Caco-2 (cell line): ENCODE measurements around the gene LRRFIP1. TPM values are rescaled to one million over a fixed set of nuclear protein-coding genes. Genes with fewer than 3 reads are reported as not detected.

Source experiments
- BruUV-seq: library from RNA; stranded (reverse); fragments of 400-500 nt; replicated peaks from 2 replicates; lab custom pipeline; 2021; lab: Mats Ljungman, UMichigan
- CTCF ChIA-PET: fragments of 300-600 bp; sonication (Branson Sonifier 250); formaldehyde crosslinking; loops from one replicate; lab custom pipeline; 2022; ENCODE audit warnings: antibody characterized with exemption; lab: Charles Lee
- POLR2A ChIA-PET: fragments of 300-600 bp; sonication (Branson Sonifier 250); formaldehyde crosslinking; loops from one replicate; lab custom pipeline; 2022; ENCODE audit warnings: antibody characterized with exemption; lab: Charles Lee
- DNase-seq, 2 experiments: peaks; one replicate each; pipeline versions ENCODE4 v3.0.0 to v3.0.0-alpha.2; 2020 to 2022
- H3K27me3 ChIP-seq: replicated peaks from 2 replicates; pipeline ENCODE4 v1.6.0; 2011; ENCODE audit warnings: low read length; ENCODE audit not compliant: control insufficient read depth, insufficient read depth
- H3K36me3 ChIP-seq: 2 replicates; pipeline ENCODE4 v1.5.1; 2011; ENCODE audit warnings: low read length; ENCODE audit not compliant: control insufficient read depth, insufficient read depth
- H3K4me1 ChIP-seq: fragments of 250-450 bp; sonication (Bioruptor Pico); 2 replicates; pipeline ENCODE4 v1.5.1; 2020; ENCODE audit warnings: mild to moderate bottlenecking
- H3K4me3 ChIP-seq: 2 replicates; pipeline ENCODE4 v1.5.1; 2011; ENCODE audit warnings: low read depth, mild to moderate bottlenecking, control low read depth, low read length
- H3K9me3 ChIP-seq: fragments of 250-450 bp; sonication (Bioruptor Pico); 2 replicates; pipeline ENCODE4 v1.5.1; 2020; ENCODE audit warnings: mild to moderate bottlenecking, moderate library complexity
- H3K27ac Mint-ChIP-seq: one replicate; pipeline ENCODE4 v1.8.0; 2022; ENCODE audit warnings: mixed read lengths; ENCODE audit not compliant: unreplicated experiment
- H3K27me3 Mint-ChIP-seq: one replicate; pipeline ENCODE4 v1.8.0; 2022; ENCODE audit warnings: mixed read lengths; ENCODE audit not compliant: insufficient read depth, unreplicated experiment
- H3K36me3 Mint-ChIP-seq: one replicate; pipeline ENCODE4 v1.8.0; 2022; ENCODE audit warnings: mild to moderate bottlenecking, mixed read lengths; ENCODE audit not compliant: insufficient read depth, unreplicated experiment
- H3K4me1 Mint-ChIP-seq: one replicate; pipeline ENCODE4 v1.8.0; 2022; ENCODE audit warnings: low read depth, mixed read lengths; ENCODE audit not compliant: unreplicated experiment
- H3K4me3 Mint-ChIP-seq: one replicate; pipeline ENCODE4 v1.8.0; 2022; ENCODE audit warnings: mild to moderate bottlenecking, moderate library complexity, mixed read lengths; ENCODE audit not compliant: unreplicated experiment
- H3K9me3 Mint-ChIP-seq: one replicate; pipeline ENCODE4 v1.8.0; 2022; ENCODE audit warnings: mixed read lengths; ENCODE audit not compliant: unreplicated experiment
- intact Hi-C: fragments of 100-400 bp; cut with micrococcal nuclease; formaldehyde crosslinking; loops from one replicate; pipeline ENCODE4 v1.10.0; 2022; ENCODE audit not compliant: unreplicated experiment
- total RNA-seq: library from RNA; stranded (reverse); gene quantifications from 2 replicates; pipeline ENCODE4 v1.2.3, GENCODE V29; 2022
- TF ChIP-seq, protein P1 (sequence below), 2 experiments: fragments of 200-600 bp in 1 of 2; IDR thresholded peaks; 1 replicate in 1 of 2; 2 replicates in 1 of 2; pipeline versions ENCODE4 v1.5.1 to v1.8.0; 2011 to 2022; ENCODE audit warnings: antibody characterized with exemption in 1 of 2, control low read depth in 1 of 2, inconsistent platforms in 1 of 2, low read depth in 1 of 2, low read length in 1 of 2, mild to moderate bottlenecking in 1 of 2, moderate library complexity in 1 of 2; ENCODE audit not compliant: insufficient read depth in 1 of 2, severe bottlenecking in 1 of 2, unreplicated experiment in 1 of 2

LRRFIP1 gene
- total RNA-seq, 1 experiment from 2014 or later = 37.1 TPM

DNA sequence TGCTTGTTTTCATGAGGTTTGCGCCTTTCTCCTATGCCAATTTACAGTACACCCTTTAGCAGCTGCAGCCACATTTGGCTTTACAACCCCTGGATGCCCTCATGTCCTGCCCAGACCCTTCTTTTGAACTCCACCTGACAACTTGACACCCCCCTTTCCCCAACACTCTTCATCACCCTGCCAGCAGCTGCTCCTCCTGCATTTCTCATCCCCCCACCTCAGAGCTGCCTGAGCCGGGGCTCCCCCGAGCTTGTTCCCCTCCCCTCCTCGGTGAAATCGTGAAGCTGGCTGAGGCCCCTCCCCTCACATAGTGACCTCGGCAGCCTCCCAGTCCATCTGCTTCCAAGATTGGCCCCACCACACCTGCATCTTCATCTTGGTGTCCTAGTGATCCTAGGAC is 40.5 kb downstream of the LRRFIP1 start:
- H3K9me3 ChIP-seq = no peaks in the 10 kb centered on the region
- Mint-ChIP-seq H3K27ac (no peak overlapping the region), H3K27me3 (no peaks in the 10 kb centered on the region), H3K9me3 (no peaks in the 10 kb centered on the region), H3K36me3 (no peaks in the 10 kb centered on the region), H3K4me1 (no peaks in the 10 kb centered on the region), H3K4me3 (no peak overlapping the region)
- no TSS peak for BruUV-seq
- no peak overlapping the region for H3K4me3 ChIP-seq
- POLR2A ChIA-PET = no interaction called here
- TF ChIP-seq, protein P1, sequence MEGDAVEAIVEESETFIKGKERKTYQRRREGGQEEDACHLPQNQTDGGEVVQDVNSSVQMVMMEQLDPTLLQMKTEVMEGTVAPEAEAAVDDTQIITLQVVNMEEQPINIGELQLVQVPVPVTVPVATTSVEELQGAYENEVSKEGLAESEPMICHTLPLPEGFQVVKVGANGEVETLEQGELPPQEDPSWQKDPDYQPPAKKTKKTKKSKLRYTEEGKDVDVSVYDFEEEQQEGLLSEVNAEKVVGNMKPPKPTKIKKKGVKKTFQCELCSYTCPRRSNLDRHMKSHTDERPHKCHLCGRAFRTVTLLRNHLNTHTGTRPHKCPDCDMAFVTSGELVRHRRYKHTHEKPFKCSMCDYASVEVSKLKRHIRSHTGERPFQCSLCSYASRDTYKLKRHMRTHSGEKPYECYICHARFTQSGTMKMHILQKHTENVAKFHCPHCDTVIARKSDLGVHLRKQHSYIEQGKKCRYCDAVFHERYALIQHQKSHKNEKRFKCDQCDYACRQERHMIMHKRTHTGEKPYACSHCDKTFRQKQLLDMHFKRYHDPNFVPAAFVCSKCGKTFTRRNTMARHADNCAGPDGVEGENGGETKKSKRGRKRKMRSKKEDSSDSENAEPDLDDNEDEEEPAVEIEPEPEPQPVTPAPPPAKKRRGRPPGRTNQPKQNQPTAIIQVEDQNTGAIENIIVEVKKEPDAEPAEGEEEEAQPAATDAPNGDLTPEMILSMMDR (IDR thresholded peaks at IDR 0.05; ENCODE audit: insufficient read depth in 1 of 2, low read depth in 1 of 2, low read length in 1 of 2, severe bottlenecking in 1 of 2, unreplicated experiment in 1 of 2) = no peak
- H3K4me1 ChIP-seq = no peaks in the 10 kb centered on the region
- no peaks in the 10 kb centered on the region for H3K27me3 ChIP-seq
- H3K36me3 ChIP-seq = no peaks in the 10 kb centered on the region
- intact Hi-C loops = no loop called here
- DNase-seq = no peak
- CTCF ChIA-PET = no interaction called here

DNA sequence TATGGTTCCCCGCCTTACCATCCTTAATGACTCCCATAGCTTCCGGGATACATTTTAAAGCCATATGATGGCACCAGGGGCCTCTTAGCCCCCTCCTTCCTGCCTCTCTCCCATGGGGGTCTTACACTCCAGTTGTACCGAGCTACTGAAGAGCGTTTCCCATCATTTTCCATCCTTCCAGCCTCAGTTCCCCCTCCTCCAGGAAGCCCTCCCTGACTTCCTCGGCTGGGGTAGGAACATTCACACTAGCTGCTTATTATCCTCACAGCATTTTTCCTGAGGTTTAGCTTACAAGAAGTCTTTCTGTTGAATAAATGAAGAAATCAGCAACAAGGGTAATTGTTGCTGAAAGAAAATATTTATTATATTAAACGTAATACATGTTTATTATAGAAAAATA is 41.1 kb downstream of the LRRFIP1 start:
- Histone ChIP-seq H3K4me1 (no peaks in the 10 kb centered on the region), H3K36me3 (no peaks in the 10 kb centered on the region), H3K9me3 (no peaks in the 10 kb centered on the region), H3K27me3 (no peaks in the 10 kb centered on the region), H3K4me3 (no peak overlapping the region)
- Mint-ChIP-seq H3K36me3 (no peaks in the 10 kb centered on the region), H3K4me1 (no peaks in the 10 kb centered on the region), H3K27ac (no peak overlapping the region), H3K27me3 (no peaks in the 10 kb centered on the region), H3K9me3 (no peaks in the 10 kb centered on the region), H3K4me3 (no peak overlapping the region)
- no TSS peak for BruUV-seq
- DNase-seq = no peak
- TF ChIP-seq, protein P1 (IDR thresholded peaks at IDR 0.05; ENCODE audit: insufficient read depth in 1 of 2, low read depth in 1 of 2, low read length in 1 of 2, severe bottlenecking in 1 of 2, unreplicated experiment in 1 of 2) = no peak
- CTCF ChIA-PET = no interaction called here
- POLR2A ChIA-PET = no interaction called here
- intact Hi-C loops = no loop called here

DNA sequence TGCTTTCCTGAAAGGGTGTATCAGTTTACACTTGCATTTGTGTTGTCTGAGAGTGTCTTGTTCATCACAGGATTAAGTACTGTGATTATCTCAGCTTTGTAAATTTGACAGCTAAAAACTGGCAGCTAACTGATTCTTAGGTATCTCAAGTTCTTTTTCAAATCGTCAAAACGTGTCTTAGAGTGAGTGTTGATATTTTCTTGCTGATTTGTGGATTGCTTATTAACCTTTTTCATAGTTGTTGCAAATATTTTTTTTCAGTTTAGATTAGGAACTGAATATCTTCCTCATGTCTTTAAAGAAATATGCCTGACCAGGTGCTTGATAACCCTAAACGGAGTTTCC is 41.9 kb downstream of the LRRFIP1 start:
- no peak for DNase-seq
- no peaks in the 10 kb centered on the region for H3K9me3 Mint-ChIP-seq
- H3K27ac Mint-ChIP-seq = no peak overlapping the region
- CTCF ChIA-PET = interaction anchor here (0.8 kb wide), 1 partner anchor 16 kb away, joined by 4 read pairs; no protein-coding TSS in a partner anchor
- TF ChIP-seq, protein P1 (IDR thresholded peaks at IDR 0.05; ENCODE audit: insufficient read depth in 1 of 2, low read depth in 1 of 2, low read length in 1 of 2, severe bottlenecking in 1 of 2, unreplicated experiment in 1 of 2) = no peak
- H3K27me3 Mint-ChIP-seq = no peaks in the 10 kb centered on the region
- intact Hi-C loops = no loop called here
- Histone ChIP-seq H3K4me3 (no peak overlapping the region), H3K9me3 (no peaks in the 10 kb centered on the region), H3K36me3 (no peaks in the 10 kb centered on the region), H3K27me3 (no peaks in the 10 kb centered on the region), H3K4me1 (no peaks in the 10 kb centered on the region)
- H3K4me1 Mint-ChIP-seq = no peaks in the 10 kb centered on the region
- POLR2A ChIA-PET = no interaction called here
- no peak overlapping the region for H3K4me3 Mint-ChIP-seq
- no TSS peak for BruUV-seq
- H3K36me3 Mint-ChIP-seq = no peaks in the 10 kb centered on the region
